PC-9 (cell line): ENCODE results near the gene ARHGAP45.

Experiments used
- EZH2 ChIP-seq: fragments of 200-600 bp; sonication (generic); IDR thresholded peaks from 2 replicates; pipeline ENCODE4 v1.8.0; 2017; ENCODE audit warnings: antibody characterized with exemption, low read depth
- TF ChIP-seq, protein P1 (sequence below): fragments of 200-600 bp; sonication (generic); conservative IDR thresholded peaks from 2 replicates; pipeline ENCODE4 v1.6.1; 2017; ENCODE audit warnings: mixed run types, antibody characterized with exemption, mild to moderate bottlenecking, moderate library complexity

DNA sequence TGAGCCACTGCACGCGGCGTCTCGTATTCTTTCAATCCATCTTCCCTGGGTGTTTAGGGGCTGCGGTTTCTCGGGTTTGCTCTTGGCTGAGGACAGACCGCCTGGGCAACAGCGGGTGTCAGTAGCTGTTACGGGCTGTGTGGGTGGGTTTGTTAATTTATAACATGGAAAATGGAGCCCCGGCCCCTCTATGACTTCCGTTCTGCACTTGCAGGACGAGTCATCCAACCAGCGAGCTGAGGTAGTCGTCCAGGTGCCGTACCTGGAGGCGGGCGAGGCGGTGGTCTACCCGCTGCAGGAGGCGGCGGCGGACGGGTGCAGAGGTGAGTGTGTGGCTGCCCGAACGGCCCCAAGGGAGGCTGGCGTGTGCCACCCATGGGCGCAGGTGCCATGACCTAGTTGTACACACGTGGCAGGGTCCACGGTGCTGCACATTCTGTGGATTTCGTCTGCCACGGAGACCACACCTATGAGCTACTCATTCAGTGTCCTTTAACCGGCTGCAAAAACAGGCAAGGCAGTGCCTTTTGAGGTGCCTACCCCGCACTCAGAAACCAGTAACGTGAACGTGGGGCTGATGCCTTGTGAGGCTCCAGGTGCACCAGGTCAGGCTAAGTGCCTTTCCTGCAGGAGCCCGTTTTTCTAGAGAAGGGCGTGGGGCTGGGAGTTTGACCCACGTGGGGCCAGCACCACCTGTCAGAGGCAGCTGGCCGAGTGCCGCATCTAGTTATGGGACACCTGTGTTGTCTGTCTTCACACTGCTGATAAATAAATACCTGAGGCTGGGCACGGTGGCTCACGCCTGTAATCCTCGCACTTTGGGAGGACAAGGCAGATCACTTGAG, 17.3 kb downstream of the ARHGAP45 start:
- TF ChIP-seq, protein P1, sequence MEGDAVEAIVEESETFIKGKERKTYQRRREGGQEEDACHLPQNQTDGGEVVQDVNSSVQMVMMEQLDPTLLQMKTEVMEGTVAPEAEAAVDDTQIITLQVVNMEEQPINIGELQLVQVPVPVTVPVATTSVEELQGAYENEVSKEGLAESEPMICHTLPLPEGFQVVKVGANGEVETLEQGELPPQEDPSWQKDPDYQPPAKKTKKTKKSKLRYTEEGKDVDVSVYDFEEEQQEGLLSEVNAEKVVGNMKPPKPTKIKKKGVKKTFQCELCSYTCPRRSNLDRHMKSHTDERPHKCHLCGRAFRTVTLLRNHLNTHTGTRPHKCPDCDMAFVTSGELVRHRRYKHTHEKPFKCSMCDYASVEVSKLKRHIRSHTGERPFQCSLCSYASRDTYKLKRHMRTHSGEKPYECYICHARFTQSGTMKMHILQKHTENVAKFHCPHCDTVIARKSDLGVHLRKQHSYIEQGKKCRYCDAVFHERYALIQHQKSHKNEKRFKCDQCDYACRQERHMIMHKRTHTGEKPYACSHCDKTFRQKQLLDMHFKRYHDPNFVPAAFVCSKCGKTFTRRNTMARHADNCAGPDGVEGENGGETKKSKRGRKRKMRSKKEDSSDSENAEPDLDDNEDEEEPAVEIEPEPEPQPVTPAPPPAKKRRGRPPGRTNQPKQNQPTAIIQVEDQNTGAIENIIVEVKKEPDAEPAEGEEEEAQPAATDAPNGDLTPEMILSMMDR: no peak
- no peak for TF ChIP-seq EZH2
